ENCODE data around the gene MRE11. TPM values are rescaled to one million over a fixed set of nuclear protein-coding genes. Genes with fewer than 3 reads are reported as not detected.
"Not testable (repeated sequence)": the region's sequence is repeated elsewhere in the genome, so short reads cannot be mapped to it uniquely, and the experiment has no call there.

MRE11 gene
- total and polyA plus RNA-seq, 4 donors, result 1.5 to 18.3 (median 5.6) TPM

DNA sequence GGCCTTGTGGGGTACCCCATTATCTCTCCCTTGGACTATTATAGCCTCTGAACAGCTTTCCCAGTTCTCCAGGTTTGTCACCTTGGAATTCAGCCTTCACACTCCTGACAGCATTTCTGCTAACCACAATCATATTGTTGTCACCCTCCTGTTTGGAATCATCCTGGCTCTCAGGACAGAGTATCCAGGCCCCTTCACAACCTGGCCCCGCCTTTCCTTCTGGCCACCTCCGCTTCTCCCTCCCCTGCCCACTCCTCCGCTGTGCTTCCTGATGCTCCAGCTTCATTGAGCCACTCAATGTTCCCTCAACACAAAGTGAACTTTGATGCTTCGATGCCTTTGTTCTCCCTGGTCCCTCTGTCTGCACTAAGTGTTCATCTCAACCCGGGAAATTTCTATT, 95.5 kb downstream of the MRE11 start:
- H3K4me1 ChIP-seq (ENCODE audit: control insufficient read depth in 4 of 4, insufficient read depth in 4 of 4, low read length in 3 of 4), result peaks cover 5 to 9% (median 7%) of the 10 kb centered on the region in 4 donors
- no peak overlapping the region for H3K9ac ChIP-seq (ENCODE audit: low read depth in 1 of 2, low read length in 2 of 2)
- H3K27ac ChIP-seq (ENCODE audit: low read depth in 1 of 2, low read length in 2 of 2), result no peak overlapping the region
- H3K36me3 ChIP-seq (ENCODE audit: control insufficient read depth in 4 of 4, insufficient read depth in 3 of 4, low read depth in 1 of 4, low read length in 3 of 4), result no peaks in the 10 kb centered on the region
- no peaks in the 10 kb centered on the region for H3K9me3 ChIP-seq (ENCODE audit: control insufficient read depth in 4 of 4, low read length in 3 of 4)
- DNase-seq (ENCODE audit: low spot score), result no peak
- H3K27me3 ChIP-seq (ENCODE audit: control insufficient read depth in 4 of 4, insufficient read depth in 4 of 4, low read length in 3 of 4), result peaks cover 0 to 7% (median 1%) of the 10 kb centered on the region in 4 donors
- no peak overlapping the region for H3K4me3 ChIP-seq (ENCODE audit: low read depth in 1 of 3, low read length in 3 of 3)
- WGBS, result 77% methylated on average over 5 of the region's 5 CpGs
- no peak for TF ChIP-seq SP1 (IDR thresholded peaks at IDR 0.05)
- no peak for TF ChIP-seq HNF4A (conservative IDR thresholded peaks at IDR 0.05)
- no peak for TF ChIP-seq FOXA1 (IDR thresholded peaks at IDR 0.05)
- TF ChIP-seq RXRA (IDR thresholded peaks at IDR 0.05), result no peak
- TF ChIP-seq RAD21 (IDR thresholded peaks at IDR 0.05), result no peak
- TF ChIP-seq, protein P1, sequence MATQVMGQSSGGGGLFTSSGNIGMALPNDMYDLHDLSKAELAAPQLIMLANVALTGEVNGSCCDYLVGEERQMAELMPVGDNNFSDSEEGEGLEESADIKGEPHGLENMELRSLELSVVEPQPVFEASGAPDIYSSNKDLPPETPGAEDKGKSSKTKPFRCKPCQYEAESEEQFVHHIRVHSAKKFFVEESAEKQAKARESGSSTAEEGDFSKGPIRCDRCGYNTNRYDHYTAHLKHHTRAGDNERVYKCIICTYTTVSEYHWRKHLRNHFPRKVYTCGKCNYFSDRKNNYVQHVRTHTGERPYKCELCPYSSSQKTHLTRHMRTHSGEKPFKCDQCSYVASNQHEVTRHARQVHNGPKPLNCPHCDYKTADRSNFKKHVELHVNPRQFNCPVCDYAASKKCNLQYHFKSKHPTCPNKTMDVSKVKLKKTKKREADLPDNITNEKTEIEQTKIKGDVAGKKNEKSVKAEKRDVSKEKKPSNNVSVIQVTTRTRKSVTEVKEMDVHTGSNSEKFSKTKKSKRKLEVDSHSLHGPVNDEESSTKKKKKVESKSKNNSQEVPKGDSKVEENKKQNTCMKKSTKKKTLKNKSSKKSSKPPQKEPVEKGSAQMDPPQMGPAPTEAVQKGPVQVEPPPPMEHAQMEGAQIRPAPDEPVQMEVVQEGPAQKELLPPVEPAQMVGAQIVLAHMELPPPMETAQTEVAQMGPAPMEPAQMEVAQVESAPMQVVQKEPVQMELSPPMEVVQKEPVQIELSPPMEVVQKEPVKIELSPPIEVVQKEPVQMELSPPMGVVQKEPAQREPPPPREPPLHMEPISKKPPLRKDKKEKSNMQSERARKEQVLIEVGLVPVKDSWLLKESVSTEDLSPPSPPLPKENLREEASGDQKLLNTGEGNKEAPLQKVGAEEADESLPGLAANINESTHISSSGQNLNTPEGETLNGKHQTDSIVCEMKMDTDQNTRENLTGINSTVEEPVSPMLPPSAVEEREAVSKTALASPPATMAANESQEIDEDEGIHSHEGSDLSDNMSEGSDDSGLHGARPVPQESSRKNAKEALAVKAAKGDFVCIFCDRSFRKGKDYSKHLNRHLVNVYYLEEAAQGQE (IDR thresholded peaks at IDR 0.05), result no peak
- no peak for TF ChIP-seq NR2F2 (IDR thresholded peaks at IDR 0.05)

DNA sequence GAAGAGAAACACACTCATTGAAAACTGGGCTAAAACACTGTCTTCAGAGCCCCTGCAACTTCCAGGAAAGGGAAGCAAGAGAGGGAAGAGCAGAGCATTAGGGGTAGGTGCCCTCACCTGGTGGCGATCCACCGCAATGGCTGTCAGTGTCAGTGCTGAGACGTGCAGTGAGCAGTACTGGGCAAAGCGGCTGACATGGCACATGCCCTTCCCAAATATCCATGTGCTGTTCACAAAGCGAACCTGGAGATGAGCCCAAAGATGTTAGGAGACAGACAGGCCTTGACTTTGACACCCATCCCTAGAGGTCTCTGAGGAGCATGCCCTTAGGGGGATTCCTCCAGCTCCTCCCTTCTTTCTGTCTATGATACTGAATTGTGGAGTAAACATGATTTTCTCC, 97.4 kb downstream of the MRE11 start:
- WGBS, result 89% methylated on average over 5 of the region's 5 CpGs
- no peak for DNase-seq (ENCODE audit: low spot score)
- TF ChIP-seq GABPA (IDR thresholded peaks at IDR 0.05 in 1 of 2, conservative IDR thresholded peaks at IDR 0.05 in 1 of 2) (no peak), NR2F2 (IDR thresholded peaks at IDR 0.05) (no peak), FOXA2 (IDR thresholded peaks at IDR 0.05) (no peak), HNF4A (conservative IDR thresholded peaks at IDR 0.05) (no peak), EGR1 (IDR thresholded peaks at IDR 0.05; ENCODE audit: low read depth in 2 of 2) (no peak), RXRA (IDR thresholded peaks at IDR 0.05) (no peak), TAF1 (conservative IDR thresholded peaks at IDR 0.05) (no peak), SP1 (IDR thresholded peaks at IDR 0.05) (no peak), FOXA1 (IDR thresholded peaks at IDR 0.05) (no peak), JUND (IDR thresholded peaks at IDR 0.05) (no peak), HNF4G (IDR thresholded peaks at IDR 0.05) (no peak)
- TF ChIP-seq, protein P2, sequence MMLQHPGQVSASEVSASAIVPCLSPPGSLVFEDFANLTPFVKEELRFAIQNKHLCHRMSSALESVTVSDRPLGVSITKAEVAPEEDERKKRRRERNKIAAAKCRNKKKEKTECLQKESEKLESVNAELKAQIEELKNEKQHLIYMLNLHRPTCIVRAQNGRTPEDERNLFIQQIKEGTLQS (IDR thresholded peaks at IDR 0.05), result no peak
- TF ChIP-seq, protein P3, sequence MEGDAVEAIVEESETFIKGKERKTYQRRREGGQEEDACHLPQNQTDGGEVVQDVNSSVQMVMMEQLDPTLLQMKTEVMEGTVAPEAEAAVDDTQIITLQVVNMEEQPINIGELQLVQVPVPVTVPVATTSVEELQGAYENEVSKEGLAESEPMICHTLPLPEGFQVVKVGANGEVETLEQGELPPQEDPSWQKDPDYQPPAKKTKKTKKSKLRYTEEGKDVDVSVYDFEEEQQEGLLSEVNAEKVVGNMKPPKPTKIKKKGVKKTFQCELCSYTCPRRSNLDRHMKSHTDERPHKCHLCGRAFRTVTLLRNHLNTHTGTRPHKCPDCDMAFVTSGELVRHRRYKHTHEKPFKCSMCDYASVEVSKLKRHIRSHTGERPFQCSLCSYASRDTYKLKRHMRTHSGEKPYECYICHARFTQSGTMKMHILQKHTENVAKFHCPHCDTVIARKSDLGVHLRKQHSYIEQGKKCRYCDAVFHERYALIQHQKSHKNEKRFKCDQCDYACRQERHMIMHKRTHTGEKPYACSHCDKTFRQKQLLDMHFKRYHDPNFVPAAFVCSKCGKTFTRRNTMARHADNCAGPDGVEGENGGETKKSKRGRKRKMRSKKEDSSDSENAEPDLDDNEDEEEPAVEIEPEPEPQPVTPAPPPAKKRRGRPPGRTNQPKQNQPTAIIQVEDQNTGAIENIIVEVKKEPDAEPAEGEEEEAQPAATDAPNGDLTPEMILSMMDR (IDR thresholded peaks at IDR 0.05; ENCODE audit: low read depth, low read length, missing input control), result no peak
- TF ChIP-seq, protein P4, sequence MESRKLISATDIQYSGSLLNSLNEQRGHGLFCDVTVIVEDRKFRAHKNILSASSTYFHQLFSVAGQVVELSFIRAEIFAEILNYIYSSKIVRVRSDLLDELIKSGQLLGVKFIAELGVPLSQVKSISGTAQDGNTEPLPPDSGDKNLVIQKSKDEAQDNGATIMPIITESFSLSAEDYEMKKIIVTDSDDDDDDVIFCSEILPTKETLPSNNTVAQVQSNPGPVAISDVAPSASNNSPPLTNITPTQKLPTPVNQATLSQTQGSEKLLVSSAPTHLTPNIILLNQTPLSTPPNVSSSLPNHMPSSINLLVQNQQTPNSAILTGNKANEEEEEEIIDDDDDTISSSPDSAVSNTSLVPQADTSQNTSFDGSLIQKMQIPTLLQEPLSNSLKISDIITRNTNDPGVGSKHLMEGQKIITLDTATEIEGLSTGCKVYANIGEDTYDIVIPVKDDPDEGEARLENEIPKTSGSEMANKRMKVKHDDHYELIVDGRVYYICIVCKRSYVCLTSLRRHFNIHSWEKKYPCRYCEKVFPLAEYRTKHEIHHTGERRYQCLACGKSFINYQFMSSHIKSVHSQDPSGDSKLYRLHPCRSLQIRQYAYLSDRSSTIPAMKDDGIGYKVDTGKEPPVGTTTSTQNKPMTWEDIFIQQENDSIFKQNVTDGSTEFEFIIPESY (IDR thresholded peaks at IDR 0.05), result no peak

DNA sequence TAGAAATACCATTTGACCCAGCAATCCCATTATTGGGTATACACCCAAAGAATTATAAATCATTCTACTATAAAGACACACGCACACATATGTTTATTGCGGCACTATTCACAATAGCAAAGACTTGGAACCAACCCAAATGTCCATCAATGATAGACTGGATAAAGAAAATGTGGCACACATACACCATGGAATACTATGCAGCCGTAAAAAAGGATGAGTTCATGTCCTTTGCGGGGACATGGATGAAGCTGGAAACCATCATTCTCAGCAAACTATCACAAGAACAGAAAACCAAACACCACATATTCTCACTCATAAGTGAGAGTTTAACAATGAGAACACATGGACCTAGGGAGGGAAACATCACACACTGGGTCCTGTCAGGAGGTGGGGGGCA, 101.7 kb downstream of the MRE11 start:
- not testable (repeated sequence) for H3K9me3 ChIP-seq (ENCODE audit: control insufficient read depth in 4 of 4, low read length in 3 of 4); H3K27ac ChIP-seq (ENCODE audit: low read depth in 1 of 2, low read length in 2 of 2); H3K27me3 ChIP-seq (ENCODE audit: control insufficient read depth in 4 of 4, insufficient read depth in 4 of 4, low read length in 3 of 4); H3K9ac ChIP-seq (ENCODE audit: low read depth in 1 of 2, low read length in 2 of 2); DNase-seq (ENCODE audit: low spot score); H3K36me3 ChIP-seq (ENCODE audit: control insufficient read depth in 4 of 4, insufficient read depth in 3 of 4, low read depth in 1 of 4, low read length in 3 of 4); H3K4me3 ChIP-seq (ENCODE audit: low read depth in 1 of 3, low read length in 3 of 3); H3K4me1 ChIP-seq (ENCODE audit: control insufficient read depth in 4 of 4, insufficient read depth in 4 of 4, low read length in 3 of 4)
- 90% methylated on average over 4 of the region's 4 CpGs for WGBS

More for the DNA sequence above, 97.4 kb downstream of the MRE11 start:
- H3K27me3 ChIP-seq (ENCODE audit: control insufficient read depth in 4 of 4, insufficient read depth in 4 of 4, low read length in 3 of 4), result peaks cover 0 to 3% (median 1%) of the 10 kb centered on the region in 4 donors
- no peaks in the 10 kb centered on the region for H3K9me3 ChIP-seq (ENCODE audit: control insufficient read depth in 4 of 4, low read length in 3 of 4)
- H3K9ac ChIP-seq (ENCODE audit: low read depth in 1 of 2, low read length in 2 of 2), result no peak overlapping the region
- H3K4me1 ChIP-seq (ENCODE audit: control insufficient read depth in 4 of 4, insufficient read depth in 4 of 4, low read length in 3 of 4), result peaks cover 2 to 6% (median 3%) of the 10 kb centered on the region in 4 donors
- H3K27ac ChIP-seq (ENCODE audit: low read depth in 1 of 2, low read length in 2 of 2), result no peak overlapping the region
- no peaks in the 10 kb centered on the region for H3K36me3 ChIP-seq (ENCODE audit: control insufficient read depth in 4 of 4, insufficient read depth in 3 of 4, low read depth in 1 of 4, low read length in 3 of 4)
- H3K4me3 ChIP-seq (ENCODE audit: low read depth in 1 of 3, low read length in 3 of 3), result no peak overlapping the region

All from liver (tissue), 9 donors.